ENCODE results near the gene TEAD1. TPM values are rescaled to one million over a fixed set of nuclear protein-coding genes. Genes with fewer than 3 reads are reported as not detected.

TEAD1 gene
- total and polyA plus RNA-seq, 2 donors (not counting 3 experiments of a cell fraction or from before 2014, with no cell fraction given), result 15.3 to 49.0 TPM

DNA sequence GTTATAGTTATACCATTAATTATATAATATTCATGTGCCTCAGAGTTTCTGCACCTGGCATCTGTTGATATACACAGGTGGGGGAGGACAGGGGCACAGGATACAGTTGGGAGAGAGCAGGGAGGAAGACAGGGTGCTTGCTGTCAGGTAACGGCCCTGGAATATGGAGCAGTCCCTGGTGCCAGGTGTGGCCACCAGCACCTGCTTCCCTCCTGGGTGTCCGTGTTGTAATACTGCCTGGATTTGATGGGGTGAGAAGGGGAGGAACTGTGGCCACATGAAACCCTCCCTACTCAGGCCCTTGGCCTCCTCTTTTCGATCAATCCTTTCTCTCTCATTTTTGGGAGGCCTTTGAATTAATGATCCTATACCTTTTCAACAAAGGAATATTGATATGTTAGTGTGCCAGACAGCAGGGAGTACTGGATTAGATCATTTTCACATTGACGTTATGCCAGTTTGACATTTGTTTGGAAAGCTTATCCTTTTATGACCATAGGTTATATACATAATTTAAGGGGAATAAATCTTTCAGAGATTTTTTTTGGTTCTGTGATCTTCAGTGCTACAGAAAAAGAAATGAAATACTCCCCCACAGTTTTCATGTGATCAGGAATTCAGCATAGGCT is 88.6 kb downstream of the TEAD1 start:
- Histone ChIP-seq H3K27me3 (ENCODE audit: control insufficient read depth in 2 of 2, insufficient read depth in 2 of 2, low read length in 2 of 2) (no peaks in the 10 kb centered on the region), H3K27ac (ENCODE audit: insufficient read depth, low read depth, low read length) (no peak overlapping the region), H3K36me3 (ENCODE audit: control insufficient read depth in 2 of 2, extremely low read depth in 1 of 2, insufficient read depth in 2 of 2, low read length in 2 of 2) (peaks cover 2 to 3% of the 10 kb centered on the region in 2 experiments), H3K4me3 (replicated peaks in 1 of 3; ENCODE audit: insufficient read depth in 1 of 3, low read depth in 1 of 3, low read length in 3 of 3) (no peak overlapping the region), H3K4me2 (ENCODE audit: insufficient read depth, low read length) (no peak overlapping the region), H3K79me2 (ENCODE audit: control insufficient read depth, insufficient read depth, low read length) (peaks cover 27% of the 10 kb centered on the region), H2AFZ (ENCODE audit: low read depth, low read length) (no peak overlapping the region), H3K9me1 (replicated peaks; ENCODE audit: control insufficient read depth, extremely low read depth, insufficient read depth, low read length) (no peaks in the 10 kb centered on the region), H3K9me3 (replicated peaks; ENCODE audit: control insufficient read depth, insufficient read depth, low read length) (no peaks in the 10 kb centered on the region), H3K9ac (replicated peaks; ENCODE audit: extremely low read depth, insufficient read depth, low read length) (no peak overlapping the region), H3K4me1 (ENCODE audit: control insufficient read depth, extremely low read depth, insufficient read depth, low read length) (peaks cover 11% of the 10 kb centered on the region), H4K20me1 (replicated peaks; ENCODE audit: control insufficient read depth, extremely low read depth, insufficient read depth, low read length) (no peaks in the 10 kb centered on the region)
- intact Hi-C loops (cut with micrococcal nuclease), result loop anchor here (5.0 kb wide), 1 partner anchor 124 kb away; no protein-coding TSS in a partner anchor
- no peak for FAIRE-seq
- ChIA-PET CTCF (no interaction called here), POLR2A (no interaction called here)
- BruUV-seq (replicated peaks), result no TSS peak
- dilution Hi-C loops (cut with MboI; ENCODE audit: extremely low pct_ligation_motif_present, low sequenced_read_pairs), result no loop called here
- DNase-seq (ENCODE audit: low read depth, low spot score), result no peak
- TF ChIP-seq MYC (IDR thresholded peaks at IDR 0.05; ENCODE audit: low read depth, low read length) (no peak), FOS (IDR thresholded peaks at IDR 0.05; ENCODE audit: borderline replicate concordance, insufficient read depth, low read length) (no peak), JUN (IDR thresholded peaks at IDR 0.05; ENCODE audit: borderline replicate concordance, insufficient read depth, insufficient read length, low read depth) (no peak), EZH2 (IDR thresholded peaks at IDR 0.05; ENCODE audit: borderline replicate concordance, low read depth, low read length, severe bottlenecking) (no peak), GATA2 (IDR thresholded peaks at IDR 0.05; ENCODE audit: insufficient read depth, insufficient read length, low read depth, low read length) (no peak), POLR2AphosphoS5 (IDR thresholded peaks at IDR 0.05; ENCODE audit: insufficient read depth, low read depth, low read length) (no peak), POLR2A (IDR thresholded peaks at IDR 0.05; ENCODE audit: low read depth, low read length) (no peak)
- TF ChIP-seq, protein P1, sequence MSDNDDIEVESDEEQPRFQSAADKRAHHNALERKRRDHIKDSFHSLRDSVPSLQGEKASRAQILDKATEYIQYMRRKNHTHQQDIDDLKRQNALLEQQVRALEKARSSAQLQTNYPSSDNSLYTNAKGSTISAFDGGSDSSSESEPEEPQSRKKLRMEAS (IDR thresholded peaks at IDR 0.05; ENCODE audit: insufficient read depth, insufficient read length), result no peak
- TF ChIP-seq, protein P2, sequence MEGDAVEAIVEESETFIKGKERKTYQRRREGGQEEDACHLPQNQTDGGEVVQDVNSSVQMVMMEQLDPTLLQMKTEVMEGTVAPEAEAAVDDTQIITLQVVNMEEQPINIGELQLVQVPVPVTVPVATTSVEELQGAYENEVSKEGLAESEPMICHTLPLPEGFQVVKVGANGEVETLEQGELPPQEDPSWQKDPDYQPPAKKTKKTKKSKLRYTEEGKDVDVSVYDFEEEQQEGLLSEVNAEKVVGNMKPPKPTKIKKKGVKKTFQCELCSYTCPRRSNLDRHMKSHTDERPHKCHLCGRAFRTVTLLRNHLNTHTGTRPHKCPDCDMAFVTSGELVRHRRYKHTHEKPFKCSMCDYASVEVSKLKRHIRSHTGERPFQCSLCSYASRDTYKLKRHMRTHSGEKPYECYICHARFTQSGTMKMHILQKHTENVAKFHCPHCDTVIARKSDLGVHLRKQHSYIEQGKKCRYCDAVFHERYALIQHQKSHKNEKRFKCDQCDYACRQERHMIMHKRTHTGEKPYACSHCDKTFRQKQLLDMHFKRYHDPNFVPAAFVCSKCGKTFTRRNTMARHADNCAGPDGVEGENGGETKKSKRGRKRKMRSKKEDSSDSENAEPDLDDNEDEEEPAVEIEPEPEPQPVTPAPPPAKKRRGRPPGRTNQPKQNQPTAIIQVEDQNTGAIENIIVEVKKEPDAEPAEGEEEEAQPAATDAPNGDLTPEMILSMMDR (IDR thresholded peaks at IDR 0.05; ENCODE audit: extremely low read depth in 1 of 2, insufficient read depth in 1 of 2, low read depth in 1 of 2, low read length in 2 of 2), result no peak
